ENCODE measurements around the gene RNF157. TPM values are rescaled to one million over a fixed set of nuclear protein-coding genes. Genes with fewer than 3 reads are reported as not detected.
"Not testable (repeated sequence)": the region's sequence is repeated elsewhere in the genome, so short reads cannot be mapped to it uniquely, and the experiment has no call there.

Gene RNF157
- total RNA-seq, 1 experiment from 2014 or later: 5.5 TPM

DNA sequence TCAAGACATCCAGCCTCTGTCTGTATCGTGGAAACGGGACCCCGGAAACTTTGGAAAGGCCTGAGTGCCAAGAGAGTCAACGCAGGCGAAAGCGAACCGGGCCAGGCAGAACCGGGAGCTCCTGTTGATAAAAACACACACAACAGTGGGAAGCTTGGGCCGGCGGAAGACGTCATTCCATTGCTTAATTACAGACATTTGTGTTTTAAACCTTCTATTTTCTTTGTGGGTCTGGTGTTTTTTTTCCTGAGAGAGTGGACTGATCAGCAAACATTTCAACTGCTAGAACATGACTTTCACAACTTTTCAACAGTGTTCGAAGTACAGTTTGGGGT lies 878 bp upstream of the RNF157 start:
- in situ Hi-C loops (cut with HindIII; ENCODE audit: low sequenced_read_pairs): no loop called here

DNA sequence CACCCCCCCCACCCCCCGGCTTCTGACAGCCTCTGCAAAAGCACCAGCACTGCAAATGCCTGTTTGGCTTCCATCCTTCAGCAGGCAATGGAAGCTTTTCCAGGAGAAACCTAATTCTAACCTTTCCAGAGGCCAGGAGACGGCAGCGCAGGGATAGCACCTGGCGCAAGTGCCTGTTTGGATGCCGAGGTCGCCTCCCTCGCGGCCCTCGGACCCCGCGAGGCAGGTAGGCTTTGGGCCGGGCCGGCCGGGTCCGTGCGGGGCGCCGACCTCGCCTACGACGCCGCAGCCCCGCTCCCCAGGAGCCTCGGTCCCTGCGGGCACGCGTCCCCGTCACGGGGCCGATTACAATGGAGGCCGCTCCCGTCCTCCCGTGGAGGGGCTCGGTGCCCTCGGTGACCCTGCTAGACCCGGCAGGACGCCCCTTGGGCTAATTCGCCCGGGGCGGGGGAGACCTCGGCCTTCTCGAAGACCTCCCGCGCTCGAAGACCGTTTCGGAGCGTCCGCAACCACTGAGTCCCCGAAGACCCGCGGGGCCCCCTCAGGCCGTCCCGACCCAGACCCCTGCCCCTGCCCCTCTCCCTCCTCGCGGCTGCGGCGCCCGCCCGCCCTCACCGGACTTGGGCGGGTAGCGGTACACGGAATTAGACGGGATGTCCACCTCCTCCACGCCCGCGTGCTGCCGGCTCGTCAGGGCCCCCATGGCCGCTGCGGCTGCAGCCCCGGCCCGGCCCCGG lies 587 bp downstream of the RNF157 start:
- DNase-seq (ENCODE audit: low spot score): no peak
- in situ Hi-C loops (cut with HindIII; ENCODE audit: low sequenced_read_pairs): no loop called here

More for the DNA sequence above, 878 bp upstream of the RNF157 start:
- DNase-seq (ENCODE audit: low spot score): peak; percentile 12

DNA sequence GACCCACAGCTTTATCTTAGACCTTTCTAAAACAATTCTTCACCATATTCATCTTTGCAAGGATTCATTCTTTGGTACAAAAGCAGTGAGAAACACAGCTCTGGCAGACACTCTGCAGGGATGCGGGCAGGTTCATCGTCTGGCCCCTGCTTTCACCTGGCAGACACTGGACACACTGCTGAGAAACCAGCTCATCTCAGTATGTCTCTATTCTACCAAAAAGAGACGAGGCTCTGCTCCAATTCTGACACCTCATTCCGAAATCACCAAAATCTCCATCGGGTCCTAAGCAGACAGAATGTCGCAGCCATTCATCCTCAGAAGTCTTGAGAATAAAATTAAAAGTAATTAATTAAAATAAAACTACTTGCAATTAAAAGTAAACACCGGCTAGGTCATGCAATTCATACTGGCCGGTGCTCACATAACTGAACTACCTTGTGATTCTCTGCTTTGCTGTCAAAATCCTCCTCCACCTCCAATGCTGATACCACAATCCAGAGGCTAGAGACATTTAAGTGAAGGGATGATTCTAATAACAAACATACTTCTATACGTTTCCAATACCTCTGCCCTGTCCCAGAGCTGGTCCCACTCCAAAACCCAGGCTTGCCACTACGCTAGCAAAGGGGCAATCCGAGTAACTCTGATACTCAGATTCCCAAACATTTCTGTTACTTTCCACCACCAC lies 1.3 kb downstream of the RNF157 start:
- in situ Hi-C loops (cut with HindIII; ENCODE audit: low sequenced_read_pairs): no loop called here
- DNase-seq (ENCODE audit: low spot score): peak; percentile 88

DNA sequence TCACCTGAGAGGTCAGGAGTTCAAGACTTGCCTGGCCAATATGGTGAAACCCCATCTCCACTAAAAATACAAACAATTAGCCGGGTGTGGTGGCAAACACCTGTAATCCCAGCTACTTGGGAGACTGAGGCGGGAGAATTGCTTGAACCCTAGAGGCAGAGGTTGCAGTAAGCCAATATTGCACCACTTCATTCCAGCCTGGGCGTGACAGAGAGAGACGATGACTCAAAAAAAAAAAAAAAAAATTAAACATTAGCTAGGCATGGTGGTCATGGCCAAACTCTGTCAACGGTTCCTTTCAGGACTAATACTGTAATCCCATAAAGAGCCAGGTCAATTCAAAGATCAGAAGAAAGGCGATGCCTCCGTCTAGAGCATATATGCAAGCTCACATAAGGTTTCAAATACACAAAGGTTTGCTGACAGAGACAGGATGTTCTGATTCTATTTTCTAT lies 2.4 kb downstream of the RNF157 start:
- no peak for DNase-seq (ENCODE audit: low spot score)
- in situ Hi-C loops (cut with HindIII; ENCODE audit: low sequenced_read_pairs): no loop called here

DNA sequence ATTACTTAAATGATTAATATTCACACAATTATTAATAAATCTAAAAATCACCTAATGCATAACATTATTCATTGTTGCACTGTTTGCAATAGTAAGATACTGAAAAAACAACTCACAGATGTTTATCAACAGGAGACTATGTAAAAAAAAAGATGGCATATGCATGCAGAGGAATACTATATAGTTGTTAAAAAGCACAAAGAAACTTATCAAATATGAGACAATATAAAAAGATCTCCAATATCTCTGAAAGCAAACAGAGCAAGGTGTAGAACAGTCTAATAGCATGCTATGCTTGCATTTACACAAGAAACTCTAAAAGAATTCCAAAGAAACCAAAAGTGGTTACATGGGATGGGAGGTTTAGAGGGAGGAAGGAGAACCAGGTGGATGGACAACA lies 3.7 kb downstream of the RNF157 start:
- in situ Hi-C loops (cut with HindIII; ENCODE audit: low sequenced_read_pairs): no loop called here
- DNase-seq (ENCODE audit: low spot score): no peak

DNA sequence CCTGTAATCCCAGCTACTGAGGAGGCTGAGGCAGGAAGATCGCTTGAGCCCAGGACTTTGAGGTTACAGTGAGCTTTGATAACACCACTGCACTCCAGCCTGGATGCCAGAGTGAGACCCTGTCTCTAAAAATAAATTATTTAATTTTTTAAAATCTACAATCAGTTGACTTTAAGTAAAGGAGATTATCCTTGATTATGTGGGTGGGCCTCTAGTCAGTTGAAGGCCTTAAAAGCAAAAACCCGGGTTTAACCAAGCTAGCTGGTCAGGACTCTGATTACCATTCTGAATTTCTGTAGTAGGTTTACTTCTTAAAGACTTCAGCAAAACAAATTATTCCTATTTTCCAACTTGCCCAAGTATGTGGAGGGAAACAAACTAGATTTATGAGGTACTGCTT lies 4.4 kb downstream of the RNF157 start:
- DNase-seq (ENCODE audit: low spot score): no peak
- in situ Hi-C loops (cut with HindIII; ENCODE audit: low sequenced_read_pairs): no loop called here

DNA sequence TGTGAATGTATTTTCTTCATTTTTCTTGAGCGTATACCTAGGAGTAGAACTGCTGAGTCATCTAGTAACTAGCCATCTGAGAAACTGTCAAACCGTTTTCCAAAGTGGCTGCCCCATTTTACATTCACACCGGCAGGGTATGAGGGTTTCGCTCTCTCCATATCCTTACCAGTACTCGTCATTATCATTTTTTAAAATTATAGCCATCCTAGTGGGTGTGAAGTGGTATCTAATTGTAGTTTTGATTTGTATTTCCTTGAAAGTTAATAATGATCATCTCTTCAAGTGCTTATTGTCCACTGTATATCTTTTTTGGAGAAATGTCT lies 6.0 kb downstream of the RNF157 start:
- no peak for DNase-seq (ENCODE audit: low spot score)
- in situ Hi-C loops (cut with HindIII; ENCODE audit: low sequenced_read_pairs): no loop called here

DNA sequence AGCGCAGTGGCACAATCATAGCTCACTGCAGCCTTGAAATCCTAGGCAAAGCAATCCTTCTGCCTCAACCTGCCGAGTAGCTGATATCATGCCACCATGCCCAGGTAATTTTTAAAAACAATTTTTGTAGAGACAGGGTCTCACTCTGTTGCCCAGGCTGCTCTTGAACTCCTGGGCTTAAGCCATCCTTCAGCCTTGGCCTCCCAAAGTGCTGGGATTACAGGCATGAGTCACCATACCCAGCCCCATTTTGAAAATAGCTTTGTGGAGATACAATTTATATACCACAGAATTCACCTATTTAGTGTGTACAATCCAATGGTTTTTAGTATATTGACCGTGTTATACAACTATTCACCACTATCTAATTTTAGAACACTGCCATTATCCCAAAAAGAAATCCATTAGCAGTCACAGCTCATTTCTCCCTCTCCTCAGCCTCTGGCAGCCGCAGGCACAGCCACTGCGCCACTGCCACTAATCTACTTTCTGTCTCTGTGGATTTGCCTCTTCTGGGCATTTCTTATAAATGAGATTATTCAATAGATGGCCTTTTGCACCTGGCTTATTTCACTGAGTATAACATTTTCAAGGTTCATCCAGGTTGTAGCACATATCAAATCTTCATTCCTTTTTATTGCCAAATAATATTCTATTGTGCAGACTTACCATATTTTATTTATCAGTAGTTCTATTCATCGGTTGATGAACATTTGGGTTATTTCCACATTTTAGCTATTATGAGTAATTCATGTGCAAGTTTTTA lies 6.5 kb downstream of the RNF157 start:
- DNase-seq (ENCODE audit: low spot score): no peak
- in situ Hi-C loops (cut with HindIII; ENCODE audit: low sequenced_read_pairs): no loop called here

DNA sequence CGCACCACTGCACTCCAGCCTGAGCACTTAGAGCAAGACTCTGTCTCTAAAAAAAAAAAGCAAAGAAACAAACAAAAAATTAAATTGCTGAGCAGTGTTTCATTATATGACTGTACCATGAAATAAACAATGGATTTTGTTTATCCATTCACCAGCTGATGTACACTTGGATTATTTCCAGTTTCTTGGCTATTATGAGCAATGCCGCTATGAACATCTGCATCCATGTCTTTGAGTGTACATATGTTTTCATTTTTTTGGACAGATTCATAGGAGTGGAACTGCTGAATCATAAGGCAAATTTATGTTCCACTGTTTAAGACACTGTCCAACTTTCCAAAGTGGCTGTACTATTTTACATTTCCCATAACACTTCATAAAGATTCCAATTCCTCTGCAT lies 8.0 kb downstream of the RNF157 start:
- in situ Hi-C loops (cut with HindIII; ENCODE audit: low sequenced_read_pairs): no loop called here
- no peak for DNase-seq (ENCODE audit: low spot score)

DNA sequence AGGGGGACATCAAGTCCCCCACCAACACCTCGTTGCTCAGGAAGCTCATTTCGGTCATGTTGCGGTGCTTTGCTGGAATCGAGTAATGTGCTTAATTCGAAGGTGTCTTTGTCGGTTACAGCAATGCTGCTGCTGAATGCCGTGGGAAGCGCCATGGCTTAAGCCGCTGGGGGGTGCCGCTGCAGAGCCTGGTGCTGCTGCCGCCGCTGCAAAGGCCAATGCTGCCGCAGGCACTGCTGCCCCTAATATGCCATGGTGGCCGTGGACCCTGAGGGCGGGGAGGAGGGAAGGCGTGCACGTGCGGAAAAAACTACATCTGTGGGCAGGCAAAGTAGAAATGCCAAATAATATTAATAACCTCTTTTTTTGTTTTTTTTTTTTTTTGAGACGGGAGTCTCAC lies 13.5 kb downstream of the RNF157 start:
- DNase-seq (ENCODE audit: low spot score); in situ Hi-C loops (cut with HindIII; ENCODE audit: low sequenced_read_pairs): not testable (repeated sequence)

DNA sequence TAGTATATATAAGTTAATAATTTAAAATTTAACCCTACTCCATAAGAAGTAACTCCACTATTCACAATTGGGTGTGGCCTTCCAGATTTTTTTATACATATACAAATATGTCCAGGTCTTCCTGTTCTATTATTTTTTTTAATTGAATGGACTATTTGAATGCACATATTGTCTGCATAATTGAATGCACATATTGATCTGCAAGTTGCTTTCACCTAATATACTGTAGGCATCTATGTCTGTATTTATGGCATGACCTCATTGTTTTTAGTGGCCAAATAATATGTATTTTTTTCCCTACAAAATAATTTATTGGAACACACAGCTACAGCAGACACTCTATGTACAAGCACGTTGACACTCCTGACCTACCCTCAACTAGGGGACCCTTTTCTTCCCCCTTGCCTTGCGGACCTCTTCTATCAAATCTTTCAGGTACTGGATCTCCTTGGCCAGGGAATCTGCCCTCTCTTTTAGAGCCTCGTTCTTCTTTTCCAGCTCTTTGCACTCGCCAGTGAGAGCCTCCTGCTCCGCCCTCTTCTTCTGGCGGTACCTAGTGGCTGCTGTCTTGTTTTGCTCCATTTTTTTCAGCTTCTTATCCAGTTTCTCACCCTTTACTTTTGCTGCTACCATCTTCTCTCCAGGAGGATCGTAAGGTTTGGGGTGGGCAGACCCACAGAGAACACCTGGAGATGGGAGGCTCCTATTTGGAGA lies 14.8 kb downstream of the RNF157 start:
- DNase-seq (ENCODE audit: low spot score); in situ Hi-C loops (cut with HindIII; ENCODE audit: low sequenced_read_pairs): not testable (repeated sequence)

DNA sequence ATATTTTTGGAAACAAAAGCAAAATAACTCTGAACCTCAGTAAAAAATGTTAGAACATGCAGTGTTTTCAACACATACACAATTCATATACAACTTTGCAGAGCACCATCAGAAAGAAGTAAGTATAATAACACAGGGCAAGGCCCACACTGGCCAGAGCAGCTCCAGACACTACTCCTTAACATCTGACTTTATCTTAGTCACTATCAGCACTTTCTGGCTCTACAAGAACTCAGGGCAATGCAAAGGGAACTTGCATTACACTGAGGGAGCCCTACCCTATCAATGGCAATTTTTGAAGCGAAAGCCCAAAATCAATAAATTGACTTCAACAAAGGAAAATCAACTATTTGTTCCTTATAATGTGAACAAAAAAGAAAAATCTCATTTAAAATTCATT lies 16.5 kb downstream of the RNF157 start:
- in situ Hi-C loops (cut with HindIII; ENCODE audit: low sequenced_read_pairs): no loop called here
- DNase-seq (ENCODE audit: low spot score): no peak

DNA sequence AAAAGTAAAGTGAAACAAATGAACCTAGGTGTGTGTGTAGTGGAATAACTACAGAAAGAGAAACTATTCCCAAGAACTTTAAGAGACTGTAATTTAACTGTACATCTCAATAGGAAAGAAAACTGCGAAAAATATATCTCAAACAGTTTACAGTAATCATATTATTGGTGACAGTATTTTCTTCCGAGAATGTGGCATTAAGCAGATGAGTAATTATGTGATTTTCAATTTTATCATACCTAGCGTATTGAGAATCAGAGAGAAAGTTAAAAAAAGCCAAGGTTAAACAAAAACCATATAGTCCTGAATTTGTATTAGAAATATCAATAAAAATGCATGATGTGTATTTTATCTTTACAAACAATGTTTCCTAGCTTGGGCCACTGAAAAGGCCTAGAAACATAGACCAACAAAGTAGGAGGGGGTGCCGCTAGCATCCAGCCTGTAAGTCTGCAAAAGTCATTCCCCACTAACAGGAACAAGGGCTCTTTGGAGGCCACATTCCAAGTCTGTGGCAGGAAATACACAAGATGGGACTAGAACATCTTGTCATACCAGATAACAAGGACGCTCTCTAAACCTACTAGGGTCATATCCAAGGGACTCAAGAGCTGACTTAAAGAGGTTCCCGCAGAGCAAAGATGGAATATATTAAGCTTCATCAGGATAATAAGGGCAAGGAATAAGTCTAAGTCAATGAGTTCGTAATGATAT lies 20.5 kb downstream of the RNF157 start:
- in situ Hi-C loops (cut with HindIII; ENCODE audit: low sequenced_read_pairs): no loop called here
- DNase-seq (ENCODE audit: low spot score): no peak

DNA sequence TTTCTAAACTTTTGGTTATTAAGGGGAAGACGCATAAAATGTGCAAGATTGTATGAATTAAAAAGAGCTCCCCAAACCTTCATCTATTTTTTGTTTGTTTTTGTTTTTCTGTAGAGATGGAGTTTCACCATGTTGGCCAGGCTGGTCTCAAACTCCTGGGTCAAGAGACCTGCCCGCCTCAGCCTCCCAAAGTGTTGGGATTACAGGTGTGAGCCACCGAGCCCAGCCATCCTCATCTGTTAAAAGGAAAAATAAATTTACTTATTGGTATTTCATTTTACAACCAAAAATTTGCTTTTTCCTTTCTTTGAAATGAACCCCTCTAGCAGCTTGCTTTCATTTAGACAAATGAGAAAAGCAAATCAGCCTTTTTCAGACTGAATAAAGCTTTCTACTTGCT lies 23.2 kb downstream of the RNF157 start:
- in situ Hi-C loops (cut with HindIII; ENCODE audit: low sequenced_read_pairs): no loop called here
- no peak for DNase-seq (ENCODE audit: low spot score)

DNA sequence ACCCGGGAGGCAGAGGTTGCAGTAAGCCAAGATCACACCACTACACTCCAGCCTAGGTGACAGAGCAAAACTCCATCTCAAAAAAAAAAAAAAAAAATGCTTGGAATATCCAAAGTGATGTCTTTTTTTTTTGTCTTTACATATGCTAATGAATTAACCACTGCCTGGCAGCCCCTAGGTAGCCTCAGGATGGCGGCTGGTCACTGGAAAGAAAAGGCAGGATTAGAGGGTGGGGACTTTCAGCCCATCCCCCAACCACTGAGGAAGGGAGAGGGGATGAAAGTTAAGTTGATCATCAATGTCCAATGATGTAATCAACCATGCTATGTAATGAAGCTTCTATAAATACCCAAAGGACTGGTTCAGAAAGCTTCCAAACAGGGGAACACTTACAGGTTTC lies 26.8 kb downstream of the RNF157 start:
- in situ Hi-C loops (cut with HindIII; ENCODE audit: low sequenced_read_pairs): no loop called here
- no peak for DNase-seq (ENCODE audit: low spot score)

DNA sequence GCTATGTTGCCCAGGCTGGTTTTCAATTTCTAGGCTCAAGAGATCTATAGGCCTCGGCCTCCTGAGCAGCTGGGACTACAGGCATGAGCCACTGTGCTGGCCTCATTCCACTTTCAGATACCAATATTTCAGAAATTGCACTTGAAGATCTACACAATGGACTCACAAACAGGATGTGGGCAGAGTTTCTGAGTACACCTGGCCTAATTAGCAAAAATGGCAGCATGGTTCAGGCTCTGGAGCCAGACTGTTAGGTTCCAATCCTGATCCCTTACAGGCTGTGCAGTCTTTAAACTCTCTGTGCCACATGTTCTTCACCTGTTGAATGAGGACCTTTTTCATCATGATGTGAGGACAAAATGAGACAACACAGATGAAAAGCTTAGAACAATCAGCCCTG lies 32.2 kb downstream of the RNF157 start:
- in situ Hi-C loops (cut with HindIII; ENCODE audit: low sequenced_read_pairs): no loop called here

DNA sequence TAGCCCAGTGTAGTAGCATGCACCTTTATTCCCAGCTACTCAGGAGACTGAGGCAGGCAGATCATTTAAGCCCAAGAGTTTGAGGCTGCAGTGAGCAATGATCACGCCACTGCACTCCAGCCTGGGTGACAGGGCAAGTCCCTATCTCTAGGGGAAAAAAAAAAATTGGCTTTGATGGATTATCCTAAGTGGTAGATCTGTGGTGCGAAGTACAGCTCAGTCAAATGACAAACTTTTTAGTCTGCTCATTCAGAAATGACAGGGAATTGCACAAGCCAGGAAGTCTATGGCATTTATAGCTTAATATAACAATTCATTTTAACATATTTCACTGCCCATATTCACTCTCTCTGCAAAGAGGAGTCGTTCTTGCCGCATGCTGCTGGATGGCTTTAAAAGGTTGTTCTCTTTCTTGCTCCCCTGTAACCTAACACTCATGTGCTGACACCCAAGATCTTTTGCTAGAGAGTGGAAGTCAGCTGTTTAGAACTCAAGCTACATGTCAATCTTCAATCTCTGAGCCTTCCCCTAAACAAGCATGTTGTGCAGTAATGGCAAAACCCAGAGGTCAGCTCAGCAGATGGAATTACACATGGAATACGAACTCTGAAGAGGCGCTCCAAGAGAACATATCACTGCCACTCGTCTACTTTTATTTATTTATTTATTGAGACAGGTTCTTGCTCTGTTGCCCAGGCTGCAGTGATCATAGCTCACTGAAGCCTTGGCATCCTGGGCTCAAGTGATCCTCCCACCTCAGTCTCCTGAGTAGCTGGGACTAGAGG lies 32.8 kb downstream of the RNF157 start:
- in situ Hi-C loops (cut with HindIII; ENCODE audit: low sequenced_read_pairs): no loop called here
- no peak for DNase-seq (ENCODE audit: low spot score)

More for the DNA sequence above, 32.2 kb downstream of the RNF157 start:
- no peak for DNase-seq (ENCODE audit: low spot score)

DNA sequence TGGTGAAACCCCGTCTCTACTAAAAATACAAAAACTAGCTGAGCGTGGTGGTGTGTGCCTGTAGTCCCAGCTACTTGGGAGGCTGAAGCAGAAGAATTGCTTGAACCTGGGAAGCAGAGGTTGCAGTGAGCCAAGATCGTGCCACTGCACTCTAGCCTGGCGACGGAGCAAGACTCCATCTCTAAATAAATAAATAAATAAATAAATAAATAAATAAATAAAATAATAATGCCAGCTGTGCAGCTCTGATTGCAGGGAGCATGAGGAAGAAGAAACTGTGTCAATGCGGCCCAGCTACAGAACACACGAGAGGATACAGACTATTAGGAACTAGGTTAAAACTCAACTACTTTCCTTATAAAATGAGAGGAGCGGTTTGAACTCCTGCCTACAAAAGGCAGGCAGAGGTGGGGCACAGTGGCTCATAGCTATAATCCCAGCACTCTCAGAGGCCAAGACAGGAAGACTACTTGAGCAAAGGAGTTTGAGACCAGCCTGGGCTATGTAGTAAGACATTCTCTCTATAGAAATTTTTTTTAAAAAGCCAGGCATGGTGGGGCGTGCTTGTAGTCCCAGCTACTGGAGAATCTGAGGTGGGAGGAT lies 34.6 kb downstream of the RNF157 start:
- in situ Hi-C loops (cut with HindIII; ENCODE audit: low sequenced_read_pairs); DNase-seq (ENCODE audit: low spot score): not testable (repeated sequence)
